Medulla oblongata (tissue), 1 donor: ENCODE results near the gene IZUMO1.
A peak's percentile ranks its signal among the peaks of the same experiment; 100 is the strongest.
"Not testable (repeated sequence)": the region's sequence is repeated elsewhere in the genome, so short reads cannot be mapped to it uniquely, and the experiment has no call there.

Source experiments
- DNase-seq: peaks from one replicate; pipeline ENCODE4 v3.0.0-alpha.2; 2015; ENCODE audit errors: extremely low spot score

IZUMO1 gene

GRCh38 chr19:48713864-48714755 lies 32.6 kb downstream of the IZUMO1 start:
- peak; percentile 100 for DNase-seq

GRCh38 chr19:48713041-48713863 lies 33.5 kb downstream of the IZUMO1 start:
- DNase-seq: no peak

GRCh38 chr19:48711106-48711662 lies 35.5 kb downstream of the IZUMO1 start:
- no peak for DNase-seq

GRCh38 chr19:48708471-48708870 lies 38.2 kb downstream of the IZUMO1 start:
- DNase-seq: no peak

- DNase-seq: no peak
Measured at GRCh38 chr19:48705431-48705830, 41.3 kb downstream of the IZUMO1 start.

- no peak for DNase-seq
Measured at GRCh38 chr19:48703316-48703715, 43.4 kb downstream of the IZUMO1 start.

GRCh38 chr19:48702701-48703100 lies 44.0 kb downstream of the IZUMO1 start:
- no peak for DNase-seq

- no peak for DNase-seq
Measured at GRCh38 chr19:48698046-48698445, 48.7 kb downstream of the IZUMO1 start.

- DNase-seq: no peak
Measured at GRCh38 chr19:48696353-48697010, 50.2 kb downstream of the IZUMO1 start.

GRCh38 chr19:48695743-48696352 lies 50.9 kb downstream of the IZUMO1 start, which contains the start of gene FUT2:
TSS of gene FUT2 (plus strand) at chr19:48695971. CDS start at chr19:48702957, 6,986 bp downstream.
- DNase-seq: no peak

GRCh38 chr19:48693629-48694028 lies 53.1 kb downstream of the IZUMO1 start:
- not testable (repeated sequence) for DNase-seq
